H7 (cell line): ENCODE data around the gene MDH2. TPM values are rescaled to one million over a fixed set of nuclear protein-coding genes. Genes with fewer than 3 reads are reported as not detected.
A peak's percentile ranks its signal among the peaks of the same experiment; 100 is the strongest.
"Not testable (repeated sequence)": the region's sequence is repeated elsewhere in the genome, so short reads cannot be mapped to it uniquely, and the experiment has no call there.

Source experiments
- DNase-seq: peaks from one replicate; pipeline ENCODE4 v3.0.0; 2012
- H3K27me3 ChIP-seq: 2 replicates; pipeline ENCODE4 v1.6.0; 2011; ENCODE audit warnings: mild to moderate bottlenecking, low read length; ENCODE audit not compliant: control insufficient read depth, insufficient read depth
- H3K36me3 ChIP-seq: replicated peaks from 2 replicates; pipeline ENCODE4 v1.5.1; 2011; ENCODE audit warnings: low read length; ENCODE audit not compliant: control insufficient read depth, insufficient read depth
- H3K4me3 ChIP-seq: 2 replicates; pipeline ENCODE4 v1.5.1; 2011; ENCODE audit warnings: low read depth, mild to moderate bottlenecking, control low read depth, low read length, moderate library complexity; ENCODE audit not compliant: insufficient read depth
- total RNA-seq: library from RNA; depleted of rRNA; stranded (reverse); fragments of >200 nt; shearing (Covaris generic); gene quantifications from 2 replicates; pipeline ENCODE4 v1.2.3, GENCODE V29; 2014

MDH2 gene
- total RNA-seq, 1 experiment from 2014 or later = 246 TPM

- Histone ChIP-seq H3K27me3 (no peaks in the 10 kb centered on the region), H3K4me3 (no peak overlapping the region), H3K36me3 (peaks cover 7% of the 10 kb centered on the region)
- DNase-seq = no peak
Measured at GRCh38 chr7:76022026-76022780, 25.7 kb upstream of the MDH2 start.

GRCh38 chr7:76023002-76023401, 24.9 kb upstream of the MDH2 start:
- Histone ChIP-seq H3K36me3 (peaks cover 7% of the 10 kb centered on the region), H3K27me3 (no peaks in the 10 kb centered on the region), H3K4me3 (no peak overlapping the region)
- DNase-seq = no peak

GRCh38 chr7:76029682-76030081, 18.2 kb upstream of the MDH2 start:
- H3K4me3 ChIP-seq, DNase-seq, H3K36me3 ChIP-seq, H3K27me3 ChIP-seq: not testable (repeated sequence)

- peaks cover 2% of the 10 kb centered on the region for H3K36me3 ChIP-seq
- H3K27me3 ChIP-seq = no peaks in the 10 kb centered on the region
- no peak for DNase-seq
- H3K4me3 ChIP-seq = no peak overlapping the region
Measured at GRCh38 chr7:76031964-76032363, 15.9 kb upstream of the MDH2 start.

GRCh38 chr7:76037310-76037709, 10.6 kb upstream of the MDH2 start:
- no peak for DNase-seq
- no peak overlapping the region for H3K4me3 ChIP-seq
- no peaks in the 10 kb centered on the region for H3K36me3 ChIP-seq
- H3K27me3 ChIP-seq = no peaks in the 10 kb centered on the region

GRCh38 chr7:76040126-76040525, 7.8 kb upstream of the MDH2 start:
- no peaks in the 10 kb centered on the region for H3K36me3 ChIP-seq

GRCh38 chr7:76044375-76044865, 3.5 kb upstream of the MDH2 start:
- no peaks in the 10 kb centered on the region for H3K36me3 ChIP-seq
- no peak for DNase-seq
- H3K27me3 ChIP-seq = no peaks in the 10 kb centered on the region
- H3K4me3 ChIP-seq = no peak overlapping the region

More at GRCh38 chr7:76040126-76040525, 7.8 kb upstream of the MDH2 start:
- no peak for DNase-seq
- no peak overlapping the region for H3K4me3 ChIP-seq
- no peaks in the 10 kb centered on the region for H3K27me3 ChIP-seq

- no peak for DNase-seq
- Histone ChIP-seq H3K4me3 (peak overlapping the region; percentile 95), H3K27me3 (no peaks in the 10 kb centered on the region), H3K36me3 (no peaks in the 10 kb centered on the region; the same call in 1 of the 2 replicates)
Measured at GRCh38 chr7:76047305-76047810, 548 bp upstream of the MDH2 start.

GRCh38 chr7:76048668-76048988, 722 bp downstream of the MDH2 start:
- Histone ChIP-seq H3K27me3 (no peaks in the 10 kb centered on the region), H3K36me3 (peaks cover 2% of the 10 kb centered on the region), H3K4me3 (peak overlapping the region; percentile 95)
- DNase-seq = peak; percentile 78

- H3K4me3 ChIP-seq = no peak overlapping the region; the same call in 1 of the 2 replicates
- DNase-seq = no peak
Measured at GRCh38 chr7:76049295-76049694, 1.4 kb downstream of the MDH2 start.

GRCh38 chr7:76050545-76050944, 2.6 kb downstream of the MDH2 start:
- H3K4me3 ChIP-seq = no peak overlapping the region
- H3K36me3 ChIP-seq = peaks cover 6% of the 10 kb centered on the region

More at GRCh38 chr7:76049295-76049694, 1.4 kb downstream of the MDH2 start:
- Histone ChIP-seq H3K36me3 (peaks cover 5% of the 10 kb centered on the region), H3K27me3 (no peaks in the 10 kb centered on the region)

GRCh38 chr7:76051840-76052239, 3.9 kb downstream of the MDH2 start:
- Histone ChIP-seq H3K4me3 (no peak overlapping the region), H3K27me3 (no peaks in the 10 kb centered on the region), H3K36me3 (peaks cover 8% of the 10 kb centered on the region)
- no peak for DNase-seq

More at GRCh38 chr7:76050545-76050944, 2.6 kb downstream of the MDH2 start:
- no peaks in the 10 kb centered on the region for H3K27me3 ChIP-seq
- DNase-seq = no peak

GRCh38 chr7:76052681-76053080, 4.8 kb downstream of the MDH2 start:
- H3K4me3 ChIP-seq, H3K27me3 ChIP-seq, DNase-seq: not testable (repeated sequence)
- peaks cover 17% of the 10 kb centered on the region for H3K36me3 ChIP-seq

GRCh38 chr7:76053461-76053860, 5.6 kb downstream of the MDH2 start:
- no peak overlapping the region for H3K4me3 ChIP-seq
- no peaks in the 10 kb centered on the region for H3K27me3 ChIP-seq
- peaks cover 24% of the 10 kb centered on the region for H3K36me3 ChIP-seq
- no peak for DNase-seq
